Neutrophil (primary cell): Measurements from ENCODE around the gene MYO15A.

Experiments used
- H3K27ac ChIP-seq: fragments of 200-600 bp; sonication (generic); 2 replicates; pipeline ENCODE4 v1.5.1; 2016; ENCODE audit warnings: mild to moderate bottlenecking, moderate library complexity
- H3K27me3 ChIP-seq: fragments of 200-600 bp; sonication (generic); 2 replicates; pipeline ENCODE4 v1.6.0; 2016; ENCODE audit warnings: mild to moderate bottlenecking
- H3K36me3 ChIP-seq: fragments of 200-600 bp; sonication (generic); 2 replicates; pipeline ENCODE4 v1.5.1; 2017
- H3K4me1 ChIP-seq, 2 experiments: fragments of 200-600 bp in 1 of 2; sonication (generic) in 1 of 2; 1 replicate in 1 of 2; 2 replicates in 1 of 2; pipeline versions ENCODE4 v1.5.1 to v1.6.1; 2013 to 2016; ENCODE audit warnings: low read depth in 1 of 2, low read length in 1 of 2, mild to moderate bottlenecking in 1 of 2, moderate library complexity in 1 of 2; ENCODE audit not compliant: control insufficient read depth in 1 of 2, insufficient read depth in 1 of 2
- H3K4me3 ChIP-seq, 2 experiments: fragments of 200-600 bp in 1 of 2; sonication (generic) in 1 of 2; 1 replicate in 1 of 2; 2 replicates in 1 of 2; pipeline ENCODE4 v1.5.1; 2013 to 2016; ENCODE audit warnings: low read depth in 1 of 2, low read length in 1 of 2, mild to moderate bottlenecking in 1 of 2, moderate library complexity in 1 of 2
- H3K9me3 ChIP-seq: fragments of 200-600 bp; sonication (generic); 2 replicates; pipeline ENCODE4 v1.5.1; 2016
- CTCF ChIP-seq: fragments of 200-600 bp; sonication (generic); IDR thresholded peaks from 2 replicates; pipeline ENCODE4 v1.5.1; 2016; ENCODE audit warnings: antibody characterized with exemption

Gene MYO15A

DNA sequence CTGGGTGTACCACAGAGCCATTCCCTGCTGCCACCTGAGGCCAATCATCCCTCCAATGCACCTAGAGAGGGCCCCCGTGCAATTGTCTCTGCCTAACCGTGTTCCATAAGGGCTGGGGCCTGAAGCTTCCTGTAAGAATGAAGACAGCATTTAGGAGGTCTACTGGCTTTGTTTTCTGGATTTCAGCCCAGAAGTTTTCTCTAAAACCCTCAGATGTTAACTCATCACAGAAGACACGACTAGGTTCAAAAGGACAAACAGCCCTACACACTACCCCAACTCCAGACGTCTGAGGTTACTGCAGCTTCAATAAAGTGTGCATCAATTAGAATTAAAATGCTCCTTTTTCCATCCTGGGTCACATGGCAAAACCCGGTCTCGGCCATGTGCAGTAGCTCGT lies 31.6 kb upstream of the MYO15A start:
- Histone ChIP-seq H3K27me3 (peaks cover 4% of the 10 kb centered on the region), H3K4me1 (no peaks in the 10 kb centered on the region), H3K9me3 (no peaks in the 10 kb centered on the region), H3K27ac (no peak overlapping the region), H3K4me3 (no peak overlapping the region), H3K36me3 (no peaks in the 10 kb centered on the region)
- no peak for TF ChIP-seq CTCF

GRCh38 chr17:18079543-18079942 lies 29.0 kb upstream of the MYO15A start:
- Histone ChIP-seq H3K4me3 (no peak overlapping the region), H3K36me3 (no peaks in the 10 kb centered on the region), H3K9me3 (no peaks in the 10 kb centered on the region), H3K27ac (no peak overlapping the region), H3K4me1 (no peaks in the 10 kb centered on the region), H3K27me3 (peaks cover 4% of the 10 kb centered on the region)
- TF ChIP-seq CTCF: no peak

DNA sequence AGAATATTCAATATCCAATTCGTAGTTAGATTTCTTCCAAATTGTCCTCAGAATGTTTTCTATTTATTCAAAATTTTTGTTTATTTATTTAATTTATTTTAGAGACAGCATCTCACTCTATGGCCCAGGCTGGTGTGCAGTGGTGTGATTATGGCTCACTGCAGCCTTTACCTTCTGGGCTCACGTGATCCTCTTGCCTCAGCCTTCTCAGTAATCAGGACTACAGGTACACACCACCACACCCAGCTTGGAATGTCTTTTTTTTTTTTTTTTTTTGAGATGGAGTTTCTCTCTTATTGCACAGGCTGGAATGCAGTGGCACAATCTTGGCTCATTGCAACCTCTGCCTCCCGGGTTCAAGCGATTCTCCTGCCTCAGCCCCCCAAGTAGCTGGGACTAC lies 24.3 kb upstream of the MYO15A start:
- Histone ChIP-seq H3K4me3 (no peak overlapping the region), H3K27me3 (peaks cover 3% of the 10 kb centered on the region), H3K27ac (no peak overlapping the region), H3K9me3 (no peaks in the 10 kb centered on the region), H3K4me1 (peaks cover 11 to 12% of the 10 kb centered on the region in 2 experiments), H3K36me3 (no peaks in the 10 kb centered on the region)
- no peak for TF ChIP-seq CTCF

DNA sequence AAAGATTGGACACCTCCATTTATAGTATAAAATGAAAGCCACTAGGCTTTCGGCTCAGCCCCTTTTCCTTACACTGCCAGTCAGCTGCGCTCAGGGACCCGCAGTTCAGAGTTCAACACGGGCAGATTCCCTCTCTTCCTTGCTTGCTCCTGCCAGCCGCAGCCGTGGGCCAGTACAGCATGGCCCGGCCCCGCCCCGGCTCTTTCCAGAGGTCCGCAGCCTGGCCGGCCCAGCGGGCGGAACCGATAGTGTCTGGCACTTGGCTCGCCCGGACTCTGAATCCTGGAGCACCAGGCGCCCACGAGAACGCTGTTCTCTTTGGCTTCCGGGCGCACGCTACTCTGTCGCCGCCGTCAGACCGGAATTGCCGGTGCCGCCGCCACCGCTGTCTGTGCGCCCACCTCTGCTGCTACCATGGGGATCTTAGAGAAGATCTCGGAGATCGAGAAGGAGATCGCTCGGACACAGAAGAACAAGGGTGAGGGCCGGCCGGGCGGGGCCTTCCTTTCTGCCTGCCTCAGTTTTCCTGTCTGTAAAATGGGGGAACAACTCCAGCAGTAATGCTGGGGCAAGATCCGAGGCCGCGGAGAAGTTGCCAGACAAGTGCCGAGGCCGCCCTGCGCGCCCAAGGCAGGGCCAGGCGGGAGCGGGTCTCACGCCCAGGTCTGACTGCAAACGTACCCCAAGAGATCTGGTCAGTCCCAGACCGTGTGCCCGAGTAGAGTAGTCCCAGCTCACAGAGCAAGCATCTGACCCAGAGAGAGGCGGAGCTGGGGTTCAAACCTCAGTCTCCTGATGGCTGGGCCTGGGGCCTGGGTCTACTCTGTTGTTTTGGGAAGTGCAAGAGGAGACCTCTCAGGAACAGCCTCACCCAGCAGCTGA lies 20.7 kb upstream of the MYO15A start, which contains the start of gene DRG2:
DRG2 (plus strand) TSS at position 339 of the 882 bp plus-strand sequence; CDS start at position 415, 76 bp downstream.
- peaks cover 11 to 12% of the 10 kb centered on the region in 2 experiments for H3K4me1 ChIP-seq
- H3K27ac ChIP-seq: peak within 1 kb of the TSS; percentile 54
- no peaks in the 10 kb centered on the region for H3K36me3 ChIP-seq
- no peak for TF ChIP-seq CTCF
- H3K4me3 ChIP-seq: peak within 1 kb of the TSS; percentile 62 to 73
- H3K27me3 ChIP-seq: no peaks in the 10 kb centered on the region
- no peaks in the 10 kb centered on the region for H3K9me3 ChIP-seq

GRCh38 chr17:18089613-18090012 lies 18.9 kb upstream of the MYO15A start:
- TF ChIP-seq CTCF: no peak
- Histone ChIP-seq H3K4me3 (no peak overlapping the region), H3K36me3 (peaks cover 10% of the 10 kb centered on the region), H3K27ac (no peak overlapping the region), H3K27me3 (no peaks in the 10 kb centered on the region), H3K4me1 (peaks cover 11 to 12% of the 10 kb centered on the region in 2 experiments), H3K9me3 (no peaks in the 10 kb centered on the region)
